GM19438 (cell line): Measurements from ENCODE around the gene HRCT1.
"Not testable (repeated sequence)": the region's sequence is repeated elsewhere in the genome, so short reads cannot be mapped to it uniquely, and the experiment has no call there.

Experiments
- ATAC-seq: cut with Tn5 transposase; IDR thresholded peaks from one replicate; pipeline ENCODE4 v1.9.1; 2021; ENCODE audit warnings: low read depth; ENCODE audit not compliant: unreplicated experiment

HRCT1 gene

DNA sequence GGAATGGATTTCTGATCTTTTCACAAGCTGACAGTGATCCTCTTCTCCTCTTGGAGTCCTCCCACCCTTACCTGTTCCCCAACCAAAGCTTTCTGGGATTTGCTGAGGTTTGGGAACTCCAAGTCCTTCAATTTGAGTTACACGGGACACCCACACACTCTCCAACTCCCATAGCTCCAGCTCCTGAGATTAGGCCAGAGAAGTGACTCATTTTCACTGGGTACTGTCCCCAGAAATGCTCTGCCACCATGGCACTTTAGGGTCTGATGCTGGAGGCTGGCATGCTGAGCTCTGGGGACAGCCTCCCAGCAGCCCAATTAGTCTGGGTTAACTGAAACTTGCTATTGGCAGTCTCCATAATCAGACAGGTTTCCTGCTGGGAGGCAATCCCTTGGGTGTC is 14.0 kb upstream of the HRCT1 start:
- no peak for ATAC-seq

DNA sequence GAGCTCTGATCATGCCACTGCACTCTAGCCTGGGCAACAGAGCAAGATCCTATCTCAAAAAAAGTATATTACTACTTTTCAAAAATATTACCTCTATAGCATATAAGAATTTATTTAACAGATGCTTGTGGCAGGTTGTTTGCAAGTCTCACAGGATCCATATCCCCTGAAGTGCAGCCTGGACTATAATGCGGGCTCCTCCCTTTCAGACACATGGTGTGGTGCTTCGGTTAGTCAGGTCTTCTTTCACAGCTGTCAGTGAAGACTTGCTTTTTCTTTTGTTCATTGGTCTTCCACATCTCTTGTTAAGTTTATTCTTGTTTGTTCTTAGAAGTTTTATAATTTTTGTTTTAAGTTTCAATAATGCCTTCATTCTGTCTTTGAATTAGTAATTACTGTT is 9.4 kb upstream of the HRCT1 start:
- no peak for ATAC-seq

DNA sequence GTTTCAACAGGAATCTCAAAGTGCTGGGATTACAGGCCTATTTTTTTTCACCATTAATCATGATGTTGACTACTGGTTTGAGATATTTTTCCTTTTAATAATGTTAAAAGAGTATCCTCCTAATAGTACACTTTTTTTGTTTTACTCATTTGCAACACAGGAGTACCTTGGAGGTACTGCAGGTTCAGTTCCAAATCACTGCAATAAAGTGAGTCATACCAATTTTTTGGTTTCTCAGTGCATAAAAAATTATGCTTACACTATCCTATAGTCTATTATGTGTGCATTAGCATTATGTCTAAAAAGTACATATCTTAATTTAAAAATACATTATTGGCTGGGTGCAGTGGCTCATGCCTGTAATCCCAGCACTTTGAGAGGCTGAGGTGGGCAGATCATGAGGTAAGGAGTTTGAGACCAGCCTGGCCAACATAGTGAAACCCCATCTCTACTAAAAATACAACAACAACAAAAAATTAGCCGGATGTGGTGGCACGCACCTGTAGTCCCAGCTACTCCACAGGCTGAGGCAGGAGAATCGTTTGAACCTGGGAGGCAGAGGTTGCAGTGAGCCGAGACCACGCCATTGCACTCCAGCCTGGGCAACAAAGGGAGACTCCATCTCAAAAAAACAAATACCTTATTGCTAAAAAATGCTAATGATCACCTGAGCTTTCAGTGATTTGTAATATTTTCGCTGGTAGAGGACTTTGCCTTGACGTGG is 8.5 kb upstream of the HRCT1 start:
- ATAC-seq: not testable (repeated sequence)

DNA sequence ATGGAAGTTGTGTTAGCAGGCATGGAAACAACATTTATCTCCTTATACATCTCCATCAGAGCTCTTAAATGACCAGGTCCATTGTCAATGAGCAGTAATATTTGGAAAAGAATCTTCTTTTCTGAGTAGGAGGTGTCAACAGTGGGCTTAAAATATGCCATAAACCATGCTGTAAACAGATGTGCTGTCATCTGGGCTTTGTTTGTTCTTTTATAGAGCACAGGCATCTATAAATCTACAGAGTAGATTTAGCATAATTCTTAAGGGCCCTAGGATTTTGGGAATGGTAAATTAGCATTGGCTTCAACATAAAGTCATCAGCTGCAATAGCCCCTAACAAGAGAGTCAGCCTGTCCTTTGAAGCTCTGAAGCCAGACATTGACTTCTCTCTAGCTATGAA is 7.7 kb upstream of the HRCT1 start:
- ATAC-seq: no peak

DNA sequence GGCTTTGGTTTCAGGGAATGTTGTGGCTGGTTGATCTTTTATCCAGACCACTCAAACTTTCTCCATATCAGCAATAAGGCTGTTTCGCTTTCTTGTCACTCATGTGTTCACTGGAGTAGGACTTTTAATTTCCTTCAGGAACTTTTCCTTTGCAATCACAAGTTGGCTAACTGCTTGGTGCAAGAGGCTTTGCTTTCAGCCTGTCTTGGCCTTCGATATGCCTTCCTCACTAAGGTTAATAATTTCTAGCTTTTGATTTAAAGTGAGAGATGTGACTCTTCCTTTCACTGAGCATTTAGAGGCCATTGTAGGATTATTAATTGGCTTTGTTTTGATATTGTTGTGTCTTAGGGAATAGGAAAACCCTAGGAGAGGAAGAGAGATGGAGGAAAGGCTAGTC is 7.0 kb upstream of the HRCT1 start:
- no peak for ATAC-seq

DNA sequence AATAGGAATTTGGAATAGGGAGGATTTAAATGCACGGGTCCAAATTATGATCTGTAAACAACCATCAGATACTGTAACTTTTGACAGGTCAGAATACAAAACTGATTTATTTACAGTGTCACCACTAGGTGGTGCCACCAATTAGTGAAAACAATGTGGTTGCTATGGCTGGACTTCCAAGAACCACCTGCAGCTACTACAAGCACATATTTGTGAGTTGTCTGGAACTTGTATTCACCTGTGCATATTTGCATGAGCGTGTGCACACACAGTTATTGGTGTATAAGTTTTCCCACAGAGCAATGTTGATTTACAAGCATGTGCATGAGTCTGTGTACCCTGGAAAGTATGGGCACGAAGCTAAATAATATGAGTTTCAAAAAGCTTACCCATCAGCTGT is 3.0 kb upstream of the HRCT1 start:
- no peak for ATAC-seq

DNA sequence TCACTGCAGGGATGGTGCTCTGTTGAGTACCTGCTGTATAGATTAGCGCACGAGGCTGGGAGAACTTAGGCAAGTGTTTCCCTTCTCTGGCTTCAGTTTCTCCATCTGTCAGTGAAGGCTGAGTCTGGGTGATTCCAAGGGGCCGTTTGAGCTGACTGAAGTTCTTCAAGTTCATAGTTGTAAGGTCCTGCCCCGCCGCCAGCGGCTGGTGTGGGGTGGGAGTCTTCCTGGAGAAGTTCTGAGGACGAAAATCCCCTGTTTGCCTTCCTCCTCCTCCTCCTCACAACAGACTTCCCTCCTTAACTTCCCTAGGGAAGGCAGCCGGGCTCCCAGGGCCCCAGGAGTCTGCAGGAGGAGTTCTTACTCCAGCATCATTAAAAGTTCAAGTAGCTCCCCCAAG is 1.7 kb upstream of the HRCT1 start:
- no peak for ATAC-seq

DNA sequence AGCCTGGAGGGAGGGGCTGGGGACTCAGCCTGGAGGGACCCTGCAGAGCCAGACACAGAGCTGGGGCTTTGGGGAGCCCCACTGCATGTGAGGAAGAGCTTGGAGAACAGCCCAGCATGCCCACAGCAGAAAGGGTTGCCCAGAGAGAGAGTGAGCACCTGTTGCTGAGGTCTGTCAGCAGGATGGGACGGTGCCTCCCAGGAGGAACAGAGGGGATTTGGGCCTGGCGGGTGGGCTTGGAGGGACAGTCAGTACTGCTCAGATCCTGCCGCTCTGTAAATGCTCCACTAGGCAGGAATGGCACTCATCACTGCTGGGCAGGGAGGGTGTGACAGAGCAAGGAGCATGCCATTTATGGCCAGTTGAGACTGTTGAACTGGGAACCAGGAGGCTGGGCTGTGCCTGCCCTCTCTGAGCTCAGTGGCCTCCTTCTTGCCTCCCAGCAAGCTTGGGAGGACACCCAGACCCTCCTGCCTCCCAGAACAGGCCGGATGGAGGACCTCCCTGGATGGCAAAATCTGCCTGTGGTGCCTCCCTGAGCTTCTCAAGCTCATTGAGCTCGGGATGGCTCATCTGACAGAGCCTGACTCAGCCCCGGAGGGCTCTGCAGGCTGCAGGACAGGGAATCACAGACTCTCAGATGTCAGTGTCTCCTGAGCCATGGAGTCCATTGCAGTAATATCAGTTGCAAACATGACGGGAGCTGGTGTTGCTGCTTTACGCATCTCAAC is 786 bp upstream of the HRCT1 start:
- no peak for ATAC-seq

DNA sequence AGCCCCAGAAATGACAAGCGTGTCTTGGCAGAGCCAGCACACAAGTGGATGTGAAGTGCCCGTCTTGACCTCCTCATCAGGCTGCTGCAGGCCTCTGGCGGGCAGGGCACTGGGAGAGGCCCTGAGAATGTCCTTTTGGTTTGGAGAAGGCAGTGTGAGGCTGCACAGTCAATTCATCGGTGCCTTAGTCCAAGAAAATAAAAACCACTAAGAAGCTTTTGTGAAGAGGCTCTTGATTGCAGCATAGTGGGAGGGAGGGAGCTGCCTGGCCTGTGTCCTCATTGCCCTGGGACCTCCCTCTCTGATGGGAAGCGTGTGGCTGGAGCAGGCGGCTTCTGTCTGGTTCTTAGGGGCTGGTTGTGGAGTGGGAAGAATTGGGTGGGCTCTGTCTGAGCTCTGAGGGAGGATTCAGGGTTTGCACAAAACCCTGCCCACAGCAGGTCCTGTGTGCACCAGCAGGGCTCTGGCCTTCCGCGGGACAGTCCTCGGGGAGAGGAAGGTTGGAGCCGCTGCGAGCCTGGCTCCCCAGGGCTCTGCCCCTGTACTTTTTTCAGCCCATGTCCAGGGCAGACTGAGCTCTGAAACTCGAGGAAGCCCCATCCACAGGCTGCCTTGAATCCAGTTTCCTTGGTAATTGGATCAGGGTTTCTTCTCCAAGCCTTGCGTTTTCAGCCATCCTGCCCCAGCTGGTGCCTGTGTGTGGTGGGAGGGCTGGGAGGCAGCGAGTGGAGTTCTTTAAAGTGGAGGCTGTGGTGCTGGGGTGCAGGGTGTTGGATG is 1.1 kb downstream of the HRCT1 start:
- ATAC-seq: no peak

DNA sequence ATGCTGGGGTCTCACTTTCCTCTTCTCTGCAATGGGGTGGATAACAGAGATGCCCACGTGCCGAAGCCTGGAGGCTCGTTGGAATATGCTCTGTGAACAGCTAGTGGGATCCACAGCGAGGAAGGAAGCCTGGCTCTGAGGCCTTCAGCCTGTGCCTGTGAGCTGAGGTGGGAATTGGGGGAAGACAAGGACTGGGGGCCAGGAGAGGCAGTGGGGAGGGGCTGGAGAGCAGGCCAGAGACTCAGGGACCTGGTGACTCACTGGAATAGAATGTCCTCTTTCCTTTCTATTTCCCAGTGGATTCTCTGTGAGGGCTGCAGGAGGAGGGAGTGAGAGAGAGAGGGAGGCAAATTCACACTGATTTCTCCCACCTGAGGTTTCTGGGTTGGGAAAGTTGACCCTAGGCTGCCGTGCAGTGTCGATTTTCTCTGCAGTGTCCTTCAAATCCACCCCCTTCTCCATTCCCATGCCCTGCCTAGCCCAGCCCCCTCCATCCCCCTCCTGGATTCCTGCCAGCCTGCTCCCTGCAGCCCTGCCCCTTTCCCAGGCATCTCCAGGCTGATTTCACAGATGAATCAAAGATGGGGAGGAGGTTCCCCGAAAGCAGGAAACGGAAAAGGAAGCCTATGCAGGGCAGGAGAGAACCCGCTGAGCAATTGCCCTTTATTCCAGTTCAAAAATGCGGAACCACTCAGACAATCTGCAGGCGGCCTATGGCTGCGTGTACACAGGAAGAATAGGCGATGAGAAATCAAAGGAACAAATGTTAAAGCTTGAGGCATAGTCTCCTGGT is 1.9 kb downstream of the HRCT1 start:
- ATAC-seq: no peak

DNA sequence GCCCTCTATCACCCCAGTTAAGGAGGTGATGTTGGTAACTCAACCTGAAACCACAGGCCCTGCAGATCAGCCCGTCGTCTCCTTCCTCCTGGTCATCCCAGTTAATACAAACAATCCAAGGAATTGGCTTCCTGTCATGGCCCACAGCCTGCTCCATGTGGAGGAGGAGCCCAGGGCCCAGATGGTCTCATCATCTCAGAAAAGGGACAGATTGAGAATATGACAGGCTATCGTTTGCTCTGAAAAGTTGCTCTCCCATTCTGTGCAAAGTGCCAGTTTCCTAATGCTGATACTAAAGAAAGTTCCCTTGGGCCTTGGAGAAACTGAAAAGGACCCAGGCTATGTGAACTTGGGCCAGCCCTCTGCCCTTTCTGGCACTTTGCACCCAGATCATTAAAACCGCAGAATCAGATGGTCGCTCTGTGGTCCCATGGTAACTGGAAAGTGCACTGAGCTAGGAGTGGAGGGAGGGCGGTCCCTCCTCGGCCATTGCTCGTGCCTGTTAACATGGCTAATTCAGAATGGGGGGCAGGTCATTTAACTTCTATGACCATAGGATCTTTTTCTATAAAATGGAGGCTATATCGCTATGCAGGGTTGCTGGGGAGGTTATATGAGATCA is 2.6 kb downstream of the HRCT1 start:
- no peak for ATAC-seq

DNA sequence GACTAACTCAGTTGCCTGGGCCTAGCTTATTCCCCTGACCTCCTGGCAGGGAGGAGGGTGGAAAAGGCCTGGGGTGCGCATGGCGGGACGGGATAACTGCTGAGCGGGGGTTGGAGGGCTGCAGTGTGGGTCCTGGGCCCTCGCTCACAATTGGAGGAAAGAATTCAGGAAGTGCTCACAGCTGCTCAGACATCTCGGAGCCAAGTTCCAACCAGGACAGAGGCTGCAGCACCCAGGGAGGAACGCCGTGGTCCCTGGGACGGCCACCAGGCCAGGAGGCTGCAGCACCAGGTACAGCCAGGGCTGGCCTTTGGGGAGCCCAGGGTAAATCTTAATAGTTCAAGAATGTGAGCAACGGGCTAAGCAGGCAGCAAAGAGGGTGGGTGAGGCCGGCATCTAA is 3.3 kb downstream of the HRCT1 start, which contains the start of gene SPAAR:
Gene SPAAR, plus strand, starts transcription at position 217 of the 400 bp plus-strand sequence. CDS start 974 bp downstream, outside the sequence.
- ATAC-seq: no peak

DNA sequence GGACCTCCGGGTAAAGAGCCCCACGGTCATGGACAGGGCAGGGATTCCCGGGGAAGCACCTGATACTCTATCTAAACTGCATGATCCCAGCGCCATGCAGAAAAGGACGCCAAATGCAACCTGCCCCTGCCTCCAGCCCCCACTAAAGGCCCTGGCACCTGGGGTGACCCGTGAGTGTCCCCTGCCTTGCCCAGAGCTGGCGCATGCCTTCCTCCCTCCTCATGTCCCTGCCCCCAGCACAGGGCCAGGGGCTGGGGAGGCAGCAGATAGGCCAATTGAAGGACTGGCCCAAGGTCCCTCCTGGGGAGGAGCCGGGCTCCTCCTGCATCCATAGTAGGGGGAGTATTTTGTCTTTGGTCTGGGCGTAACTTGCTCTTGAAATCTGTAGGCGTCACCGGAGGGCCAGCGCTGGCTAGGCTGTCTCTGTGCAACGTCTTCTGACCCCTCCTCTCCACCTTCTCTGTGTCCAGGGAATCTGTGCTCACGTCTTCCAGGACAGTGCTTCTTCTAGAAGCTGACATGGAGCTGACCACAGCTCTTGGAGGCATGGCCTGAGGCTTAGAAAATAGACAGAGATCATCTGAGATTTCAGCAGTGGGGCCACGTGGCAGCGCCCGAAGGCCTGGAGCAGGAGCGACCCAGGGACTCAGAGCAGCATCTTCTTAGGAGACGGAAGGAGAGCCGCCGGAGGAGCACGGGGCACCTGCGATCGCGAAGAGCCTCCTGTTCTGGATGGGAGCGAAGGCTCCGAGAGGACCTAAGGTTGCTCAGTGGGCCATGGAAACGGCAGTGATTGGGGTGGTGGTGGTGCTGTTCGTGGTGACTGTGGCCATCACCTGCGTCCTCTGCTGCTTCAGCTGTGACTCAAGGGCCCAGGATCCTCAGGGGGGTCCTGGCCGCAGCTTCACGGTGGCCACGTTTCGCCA is 3.9 kb downstream of the HRCT1 start:
- no peak for ATAC-seq

DNA sequence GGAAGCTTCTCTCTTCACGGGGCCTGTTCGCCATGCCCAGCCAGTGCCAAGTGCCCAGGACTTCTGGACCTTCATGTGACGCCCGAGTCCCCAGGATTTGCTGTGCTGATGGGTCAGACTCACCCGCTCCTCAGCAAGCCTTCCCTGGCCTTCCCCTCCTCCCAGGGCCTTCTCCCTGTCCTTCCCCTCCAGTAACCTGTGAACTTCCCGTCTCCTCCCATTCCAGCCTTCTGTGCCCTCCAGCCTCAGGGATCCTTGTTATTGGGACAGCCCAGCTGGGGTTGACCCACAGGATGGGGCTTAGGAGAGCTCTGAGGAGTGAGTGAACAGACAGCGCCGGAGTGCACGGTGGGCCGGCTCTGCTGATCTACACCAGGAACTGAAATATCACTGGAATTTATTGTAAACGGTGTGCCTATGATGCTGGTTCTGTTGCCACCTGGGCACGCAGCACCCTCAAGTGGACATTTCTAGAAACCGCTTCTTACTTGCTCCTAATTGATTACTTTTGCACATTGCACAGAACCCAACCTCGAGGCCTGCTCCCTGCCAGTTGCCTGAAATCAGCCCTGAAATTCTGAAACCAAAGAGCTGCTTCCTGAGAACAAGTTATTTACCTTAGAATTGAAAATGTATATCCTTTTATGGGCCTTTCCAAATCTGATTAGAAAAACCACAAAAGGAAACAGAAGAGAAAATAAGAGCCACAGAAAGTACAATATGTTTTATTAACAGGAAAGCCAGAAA is 4.8 kb downstream of the HRCT1 start:
- no peak for ATAC-seq

DNA sequence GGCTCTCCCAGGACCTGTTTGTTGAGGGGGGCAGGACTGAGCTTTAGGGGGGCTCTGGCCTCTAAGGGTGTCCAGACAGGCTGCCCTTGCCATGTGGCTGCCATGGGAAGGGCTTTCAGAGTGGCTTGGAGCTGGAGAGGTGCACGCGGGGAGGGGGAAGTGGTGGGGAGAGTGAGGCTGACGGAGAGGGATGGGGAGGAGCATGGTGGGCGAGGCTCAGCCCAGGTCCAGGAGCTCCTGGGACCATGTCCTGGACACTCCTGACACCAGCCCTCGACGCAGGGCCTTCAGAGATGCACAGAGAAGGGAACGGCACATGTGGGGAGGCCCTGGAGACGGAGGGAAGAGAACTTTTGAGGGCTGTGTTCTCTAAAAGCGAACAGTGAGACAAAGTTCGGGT is 5.7 kb downstream of the HRCT1 start:
- ATAC-seq: no peak

DNA sequence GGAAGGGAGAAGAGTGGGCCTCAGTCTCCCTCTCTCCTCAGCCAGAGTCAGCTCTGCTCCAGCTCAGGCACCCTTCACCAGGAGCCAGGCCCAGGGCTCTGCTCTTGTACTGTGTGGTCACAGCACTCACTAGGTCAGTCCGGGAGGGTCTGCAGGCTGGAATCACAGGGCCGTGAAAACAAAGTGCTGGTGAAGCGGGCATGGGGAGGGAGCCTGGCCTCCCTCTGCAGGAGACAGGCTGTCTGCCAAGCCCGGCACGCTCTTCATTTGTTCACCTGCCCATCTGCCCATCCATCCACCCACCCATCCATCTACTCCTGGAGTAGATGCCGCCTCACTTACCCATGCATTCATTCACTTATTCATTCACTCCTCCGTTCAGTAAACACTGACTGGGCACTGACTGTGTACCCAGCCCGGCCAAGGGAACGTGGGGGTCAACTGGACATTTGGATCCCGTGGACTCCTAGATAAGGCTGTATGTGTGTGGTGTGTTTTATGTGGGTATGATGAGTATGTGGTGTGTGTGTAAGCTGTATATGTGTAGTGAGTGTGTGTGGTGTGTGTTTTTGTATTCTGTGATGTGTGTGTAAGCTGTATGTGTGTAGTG is 6.9 kb downstream of the HRCT1 start:
- no peak for ATAC-seq

DNA sequence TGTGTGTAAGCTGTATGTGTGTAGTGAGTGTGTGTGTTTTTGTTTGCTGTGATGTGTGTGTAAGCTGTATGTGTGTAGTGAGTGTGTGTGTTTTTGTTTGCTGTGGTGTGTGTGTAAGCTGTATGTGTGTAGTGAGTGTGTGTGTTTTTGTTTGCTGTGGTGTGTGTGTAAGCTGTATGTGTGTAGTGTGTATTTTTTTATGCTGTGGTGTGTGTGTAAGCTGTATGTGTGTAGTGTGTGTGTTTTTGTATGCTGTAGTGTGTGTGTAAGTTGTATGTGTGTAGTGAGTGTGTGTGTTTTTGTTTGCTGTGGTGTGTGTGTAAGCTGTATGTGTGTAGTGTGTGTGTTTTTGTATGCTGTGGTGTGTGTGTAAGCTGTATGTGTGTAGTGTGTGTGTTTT is 7.4 kb downstream of the HRCT1 start:
- ATAC-seq: not testable (repeated sequence)

DNA sequence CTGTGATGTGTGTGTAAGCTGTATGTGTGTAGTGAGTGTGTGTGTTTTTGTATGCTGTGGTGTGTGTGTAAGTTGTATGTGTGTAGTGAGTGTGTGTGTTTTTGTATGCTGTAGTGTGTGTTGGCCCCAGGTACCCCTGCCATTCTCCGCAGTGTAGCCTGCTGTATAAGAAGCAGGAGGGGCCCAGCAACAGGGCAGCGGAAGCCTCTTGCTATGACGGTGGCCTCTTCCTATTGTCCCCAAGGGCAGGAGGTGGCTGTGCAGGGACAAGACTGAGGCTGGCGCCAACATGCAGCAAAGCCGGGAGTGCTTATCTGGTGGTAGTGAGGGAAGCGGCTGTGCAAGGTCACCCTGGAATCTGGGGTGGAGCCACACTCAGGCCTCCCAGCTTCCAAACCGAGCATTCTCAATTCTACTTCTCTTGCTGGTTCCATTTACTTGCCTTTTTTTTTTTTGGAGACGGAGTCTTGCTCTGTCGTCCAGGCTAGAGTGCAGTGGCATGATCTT is 8.4 kb downstream of the HRCT1 start:
- ATAC-seq: no peak
